ENCODE measurements around the gene KCNIP3.
"Not testable (repeated sequence)": the region's sequence is repeated elsewhere in the genome, so short reads cannot be mapped to it uniquely, and the experiment has no call there.

Gene KCNIP3

GRCh38 chr2:95296880-95297487 lies at the start of gene KCNIP3:
TSS of gene KCNIP3 (plus strand) at chr2:95297347. CDS start at chr2:95297439, 92 bp downstream.
- peak; percentile 65 for DNase-seq

GRCh38 chr2:95258271-95258670 lies 38.9 kb upstream of the KCNIP3 start:
- DNase-seq = no peak

- DNase-seq = no peak
Observed at GRCh38 chr2:95260028-95261023, 36.8 kb upstream of the KCNIP3 start.

GRCh38 chr2:95261602-95262001 lies 35.5 kb upstream of the KCNIP3 start:
- DNase-seq = no peak

GRCh38 chr2:95262896-95263542 lies 34.1 kb upstream of the KCNIP3 start:
- no peak for DNase-seq

- peak; percentile 71 for DNase-seq
Observed at GRCh38 chr2:95264624-95265023, 32.5 kb upstream of the KCNIP3 start.

GRCh38 chr2:95265182-95265581 lies 32.0 kb upstream of the KCNIP3 start:
- DNase-seq = no peak

GRCh38 chr2:95266781-95267430 lies 30.2 kb upstream of the KCNIP3 start:
- no peak for DNase-seq

GRCh38 chr2:95267458-95268210 lies 29.5 kb upstream of the KCNIP3 start:
- DNase-seq = no peak

GRCh38 chr2:95268211-95269035 lies 28.7 kb upstream of the KCNIP3 start:
- DNase-seq = no peak

GRCh38 chr2:95269036-95269680 lies 28.0 kb upstream of the KCNIP3 start:
- no peak for DNase-seq

- not testable (repeated sequence) for DNase-seq
Observed at GRCh38 chr2:95269745-95270144, 27.4 kb upstream of the KCNIP3 start.

- DNase-seq = no peak
Observed at GRCh38 chr2:95270541-95271081, 26.5 kb upstream of the KCNIP3 start.

GRCh38 chr2:95271381-95271971 lies 25.7 kb upstream of the KCNIP3 start:
- no peak for DNase-seq

GRCh38 chr2:95272299-95272751 lies 24.8 kb upstream of the KCNIP3 start:
- no peak for DNase-seq

GRCh38 chr2:95272781-95273180 lies 24.4 kb upstream of the KCNIP3 start:
- DNase-seq = no peak

GRCh38 chr2:95273566-95274290 lies 23.4 kb upstream of the KCNIP3 start:
- no peak for DNase-seq

- DNase-seq = no peak
Observed at GRCh38 chr2:95274291-95275150, 22.6 kb upstream of the KCNIP3 start, which contains the start of gene PROM2. TSS of gene PROM2 (plus strand) at chr2:95274449. CDS start at chr2:95274586, 137 bp downstream.
